Transverse colon (tissue), 4 donors: ENCODE measurements around the gene WNK2.

Experiments used
- EP300 ChIP-seq: sonication (generic); formaldehyde crosslinking; IDR thresholded peaks from one replicate; pipeline ENCODE4 v1.6.1; 2017; ENCODE audit warnings: antibody characterized with exemption, low read depth
- POLR2A ChIP-seq: fragments of 450-650 bp; IDR thresholded peaks from one replicate; pipeline ENCODE4 v1.6.1; 2016; ENCODE audit warnings: antibody characterized with exemption, mild to moderate bottlenecking, moderate library complexity
- POLR2AphosphoS5 ChIP-seq, 3 donors: sonication (generic); formaldehyde crosslinking; IDR thresholded peaks; one replicate each; pipeline ENCODE4 v1.6.1; 2016; ENCODE audit warnings: antibody characterized with exemption in 3 of 3
- TF ChIP-seq, protein P1 (sequence below), 5 experiments: fragments of 200-600 bp in 3 of 5; fragments of 450-650 bp in 2 of 5; sonication (generic) in 3 of 5; IDR thresholded peaks; 1 replicate in 2 of 5; 2 replicates in 3 of 5; pipeline ENCODE4 v1.5.1; 2016 to 2017; ENCODE audit warnings: antibody characterized with exemption in 5 of 5, inconsistent platforms in 3 of 5, mild to moderate bottlenecking in 2 of 5, moderate library complexity in 1 of 5

DNA sequence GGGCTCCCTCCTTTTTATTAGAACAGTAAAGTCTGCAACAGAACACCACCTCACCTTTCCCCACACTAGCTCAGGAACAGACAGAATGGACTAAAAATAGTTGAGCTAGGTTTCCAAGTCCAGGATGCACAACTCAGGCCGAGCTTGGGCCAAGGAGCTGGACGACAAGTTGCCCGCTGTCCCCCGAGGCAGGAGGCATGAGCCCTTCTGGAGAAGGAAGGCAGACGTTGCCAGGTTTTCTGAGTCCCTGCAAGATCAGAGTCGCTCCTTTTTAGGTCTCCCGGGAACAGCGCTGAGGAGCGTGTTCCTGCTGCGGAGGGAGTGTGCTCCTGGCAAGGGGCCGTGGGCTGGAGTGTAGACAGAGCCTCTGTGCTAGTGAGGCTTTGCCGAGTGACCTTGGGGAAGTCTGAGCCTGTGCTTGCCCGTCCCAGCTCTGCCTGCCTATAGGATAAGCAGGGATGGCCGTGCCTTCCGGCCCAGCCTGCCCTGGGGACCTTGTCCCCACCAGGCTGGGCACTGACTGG lies 121.6 kb downstream of the WNK2 start:
- TF ChIP-seq EP300 (no peak), POLR2A (no peak), POLR2AphosphoS5 (IDR thresholded peaks at IDR 0.05) (no peak)
- TF ChIP-seq, protein P1, sequence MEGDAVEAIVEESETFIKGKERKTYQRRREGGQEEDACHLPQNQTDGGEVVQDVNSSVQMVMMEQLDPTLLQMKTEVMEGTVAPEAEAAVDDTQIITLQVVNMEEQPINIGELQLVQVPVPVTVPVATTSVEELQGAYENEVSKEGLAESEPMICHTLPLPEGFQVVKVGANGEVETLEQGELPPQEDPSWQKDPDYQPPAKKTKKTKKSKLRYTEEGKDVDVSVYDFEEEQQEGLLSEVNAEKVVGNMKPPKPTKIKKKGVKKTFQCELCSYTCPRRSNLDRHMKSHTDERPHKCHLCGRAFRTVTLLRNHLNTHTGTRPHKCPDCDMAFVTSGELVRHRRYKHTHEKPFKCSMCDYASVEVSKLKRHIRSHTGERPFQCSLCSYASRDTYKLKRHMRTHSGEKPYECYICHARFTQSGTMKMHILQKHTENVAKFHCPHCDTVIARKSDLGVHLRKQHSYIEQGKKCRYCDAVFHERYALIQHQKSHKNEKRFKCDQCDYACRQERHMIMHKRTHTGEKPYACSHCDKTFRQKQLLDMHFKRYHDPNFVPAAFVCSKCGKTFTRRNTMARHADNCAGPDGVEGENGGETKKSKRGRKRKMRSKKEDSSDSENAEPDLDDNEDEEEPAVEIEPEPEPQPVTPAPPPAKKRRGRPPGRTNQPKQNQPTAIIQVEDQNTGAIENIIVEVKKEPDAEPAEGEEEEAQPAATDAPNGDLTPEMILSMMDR (IDR thresholded peaks at IDR 0.05), result no peak
